ENCODE results near the gene FAM72A. TPM values are rescaled to one million over a fixed set of nuclear protein-coding genes. Genes with fewer than 3 reads are reported as not detected.
A peak's percentile ranks its signal among the peaks of the same experiment; 100 is the strongest.
"Not testable (repeated sequence)": the region's sequence is repeated elsewhere in the genome, so short reads cannot be mapped to it uniquely, and the experiment has no call there.

Gene FAM72A
- total RNA-seq (2021) (20.6 and 22.4 TPM in 2 replicates), Bru-seq, nascent RNA (percentile 58 among the genes with signal in this experiment), BruChase-seq, experiment 1, labeled RNA remaining after a 2-hour chase (percentile 58 among the genes with signal in this experiment), BruChase-seq, experiment 2, labeled RNA remaining after a 6-hour chase (percentile 55 among the genes with signal in this experiment)
- long read RNA-seq, transcript FAM72A-202 (4 exons, 2,398 nt), result major isoform, 21 of 24 reads
- long read RNA-seq, partial matches to known transcripts, result 0 of 24 reads
- long read RNA-seq, other reads (novel, unspliced or antisense), result 2 of 24 reads

GRCh38 chr1:206202789-206203363 lies at the start of gene FAM72A:
TSS of gene FAM72A (minus strand) at chr1:206202839. CDS start at chr1:206202025, 814 bp downstream.
- CTCF ChIA-PET; H3K27ac ChIP-seq (ENCODE audit: low read depth, low read length, poor library complexity, severe bottlenecking); intact Hi-C loops (cut with micrococcal nuclease; ENCODE audit: unreplicated experiment); H3K4me1 ChIP-seq (ENCODE audit: insufficient read depth, low read length, poor library complexity, severe bottlenecking); H3K27me3 ChIP-seq (replicated peaks; ENCODE audit: insufficient read depth, low read depth, low read length, poor library complexity); H3K36me3 ChIP-seq (ENCODE audit: insufficient read depth, low read length, poor library complexity, severe bottlenecking); BruUV-seq (replicated peaks); POLR2A ChIA-PET (ENCODE audit: low non-redundant PET); H3K9me3 ChIP-seq (ENCODE audit: low read depth, low read length, poor library complexity, severe bottlenecking): not testable (repeated sequence)
- peak within 1 kb of the TSS; percentile 47 for H3K4me3 ChIP-seq (ENCODE audit: low read depth, low read length, poor library complexity, severe bottlenecking)
- peak; percentile 100 for DNase-seq (ENCODE audit: low spot score)

- H3K27me3 ChIP-seq (replicated peaks; ENCODE audit: insufficient read depth, low read depth, low read length, poor library complexity); H3K27ac ChIP-seq (ENCODE audit: low read depth, low read length, poor library complexity, severe bottlenecking); POLR2A ChIA-PET (ENCODE audit: low non-redundant PET); intact Hi-C loops (cut with micrococcal nuclease; ENCODE audit: unreplicated experiment); H3K4me1 ChIP-seq (ENCODE audit: insufficient read depth, low read length, poor library complexity, severe bottlenecking); H3K36me3 ChIP-seq (ENCODE audit: insufficient read depth, low read length, poor library complexity, severe bottlenecking); DNase-seq (ENCODE audit: low spot score); CTCF ChIA-PET; H3K9me3 ChIP-seq (ENCODE audit: low read depth, low read length, poor library complexity, severe bottlenecking); H3K4me3 ChIP-seq (ENCODE audit: low read depth, low read length, poor library complexity, severe bottlenecking); BruUV-seq (replicated peaks): not testable (repeated sequence)
These were observed 48.5 kb upstream of the FAM72A start for GRCh38 chr1:206250953-206251681.

- H3K4me1 ChIP-seq (ENCODE audit: insufficient read depth, low read length, poor library complexity, severe bottlenecking); CTCF ChIA-PET; DNase-seq (ENCODE audit: low spot score); H3K36me3 ChIP-seq (ENCODE audit: insufficient read depth, low read length, poor library complexity, severe bottlenecking); H3K27me3 ChIP-seq (replicated peaks; ENCODE audit: insufficient read depth, low read depth, low read length, poor library complexity); H3K27ac ChIP-seq (ENCODE audit: low read depth, low read length, poor library complexity, severe bottlenecking); POLR2A ChIA-PET (ENCODE audit: low non-redundant PET); intact Hi-C loops (cut with micrococcal nuclease; ENCODE audit: unreplicated experiment); H3K9me3 ChIP-seq (ENCODE audit: low read depth, low read length, poor library complexity, severe bottlenecking); H3K4me3 ChIP-seq (ENCODE audit: low read depth, low read length, poor library complexity, severe bottlenecking); BruUV-seq (replicated peaks): not testable (repeated sequence)
These were observed 43.7 kb upstream of the FAM72A start for GRCh38 chr1:206246129-206246886.

- BruUV-seq (replicated peaks); DNase-seq (ENCODE audit: low spot score); H3K36me3 ChIP-seq (ENCODE audit: insufficient read depth, low read length, poor library complexity, severe bottlenecking); H3K4me3 ChIP-seq (ENCODE audit: low read depth, low read length, poor library complexity, severe bottlenecking); H3K4me1 ChIP-seq (ENCODE audit: insufficient read depth, low read length, poor library complexity, severe bottlenecking); CTCF ChIA-PET; H3K9me3 ChIP-seq (ENCODE audit: low read depth, low read length, poor library complexity, severe bottlenecking); H3K27ac ChIP-seq (ENCODE audit: low read depth, low read length, poor library complexity, severe bottlenecking); intact Hi-C loops (cut with micrococcal nuclease; ENCODE audit: unreplicated experiment); POLR2A ChIA-PET (ENCODE audit: low non-redundant PET); H3K27me3 ChIP-seq (replicated peaks; ENCODE audit: insufficient read depth, low read depth, low read length, poor library complexity): not testable (repeated sequence)
These were observed 42.8 kb upstream of the FAM72A start for GRCh38 chr1:206245479-206245878.

DNA sequence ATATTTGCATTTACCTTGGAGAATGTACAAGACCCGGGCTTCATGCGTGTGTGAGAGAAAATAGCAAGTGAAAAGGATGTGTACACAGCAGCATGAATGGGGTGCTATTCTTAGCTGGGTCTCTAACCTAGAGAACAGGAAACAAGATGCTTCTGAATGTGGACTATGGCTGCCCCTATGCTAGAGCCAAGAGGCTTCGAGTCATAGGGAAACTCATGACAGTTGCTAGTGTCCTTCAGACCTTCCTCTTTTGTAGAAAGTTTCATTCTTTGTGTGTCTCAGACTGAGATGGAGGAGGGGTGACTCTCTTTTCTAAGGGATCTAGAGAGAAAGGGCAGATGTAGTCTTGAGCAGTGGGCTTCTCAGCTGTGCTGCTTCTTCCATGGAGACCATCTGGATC lies 40.7 kb upstream of the FAM72A start:
- intact Hi-C loops (cut with micrococcal nuclease; ENCODE audit: unreplicated experiment); H3K27me3 ChIP-seq (replicated peaks; ENCODE audit: insufficient read depth, low read depth, low read length, poor library complexity); H3K36me3 ChIP-seq (ENCODE audit: insufficient read depth, low read length, poor library complexity, severe bottlenecking); POLR2A ChIA-PET (ENCODE audit: low non-redundant PET); H3K4me3 ChIP-seq (ENCODE audit: low read depth, low read length, poor library complexity, severe bottlenecking); H3K27ac ChIP-seq (ENCODE audit: low read depth, low read length, poor library complexity, severe bottlenecking); BruUV-seq (replicated peaks); H3K4me1 ChIP-seq (ENCODE audit: insufficient read depth, low read length, poor library complexity, severe bottlenecking); H3K9me3 ChIP-seq (ENCODE audit: low read depth, low read length, poor library complexity, severe bottlenecking); CTCF ChIA-PET; DNase-seq (ENCODE audit: low spot score): not testable (repeated sequence)

DNA sequence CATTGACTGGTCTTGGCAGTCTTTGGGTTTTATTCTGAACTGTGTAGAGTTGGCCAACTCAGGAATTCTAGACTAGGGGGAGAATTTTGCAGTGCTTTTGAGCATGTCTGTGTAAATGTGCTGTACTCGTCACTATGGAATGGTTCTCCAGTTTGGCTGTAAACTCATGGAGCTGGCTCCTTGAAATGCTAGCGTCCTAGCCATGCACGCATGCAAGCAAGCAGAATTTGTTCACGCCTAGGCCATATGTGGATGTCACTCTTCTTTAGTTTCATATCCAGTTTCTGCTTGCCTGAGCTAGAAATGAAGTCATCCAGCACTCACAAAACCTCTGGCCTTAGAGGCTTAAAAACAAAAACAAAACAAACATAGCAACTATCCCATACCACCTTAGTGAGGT lies 37.6 kb upstream of the FAM72A start:
- intact Hi-C loops (cut with micrococcal nuclease; ENCODE audit: unreplicated experiment); BruUV-seq (replicated peaks); H3K27me3 ChIP-seq (replicated peaks; ENCODE audit: insufficient read depth, low read depth, low read length, poor library complexity); H3K27ac ChIP-seq (ENCODE audit: low read depth, low read length, poor library complexity, severe bottlenecking); DNase-seq (ENCODE audit: low spot score); H3K4me1 ChIP-seq (ENCODE audit: insufficient read depth, low read length, poor library complexity, severe bottlenecking); POLR2A ChIA-PET (ENCODE audit: low non-redundant PET); H3K36me3 ChIP-seq (ENCODE audit: insufficient read depth, low read length, poor library complexity, severe bottlenecking); CTCF ChIA-PET; H3K4me3 ChIP-seq (ENCODE audit: low read depth, low read length, poor library complexity, severe bottlenecking); H3K9me3 ChIP-seq (ENCODE audit: low read depth, low read length, poor library complexity, severe bottlenecking): not testable (repeated sequence)

- H3K27me3 ChIP-seq (replicated peaks; ENCODE audit: insufficient read depth, low read depth, low read length, poor library complexity); POLR2A ChIA-PET (ENCODE audit: low non-redundant PET); H3K36me3 ChIP-seq (ENCODE audit: insufficient read depth, low read length, poor library complexity, severe bottlenecking); H3K27ac ChIP-seq (ENCODE audit: low read depth, low read length, poor library complexity, severe bottlenecking); BruUV-seq (replicated peaks); H3K4me1 ChIP-seq (ENCODE audit: insufficient read depth, low read length, poor library complexity, severe bottlenecking); CTCF ChIA-PET; H3K9me3 ChIP-seq (ENCODE audit: low read depth, low read length, poor library complexity, severe bottlenecking); DNase-seq (ENCODE audit: low spot score); intact Hi-C loops (cut with micrococcal nuclease; ENCODE audit: unreplicated experiment); H3K4me3 ChIP-seq (ENCODE audit: low read depth, low read length, poor library complexity, severe bottlenecking): not testable (repeated sequence)
These were observed 32.6 kb upstream of the FAM72A start for GRCh38 chr1:206235190-206235589.

All from A673 (cell line).